Skeletal muscle satellite cell (primary cell): ENCODE measurements around the gene MAN1A1.

Experiments
- H3K27me3 ChIP-seq: 2 replicates; pipeline ENCODE4 v1.7.0; 2013; ENCODE audit warnings: low read length; ENCODE audit not compliant: control insufficient read depth, insufficient read depth
- H3K36me3 ChIP-seq: 2 replicates; pipeline ENCODE4 v1.7.0; 2013; ENCODE audit warnings: mild to moderate bottlenecking, control low read depth, low read length; ENCODE audit not compliant: insufficient read depth
- H3K4me1 ChIP-seq: 2 replicates; pipeline ENCODE4 v1.7.0; 2013; ENCODE audit warnings: low read length; ENCODE audit not compliant: control insufficient read depth, insufficient read depth
- H3K4me2 ChIP-seq: 2 replicates; pipeline ENCODE4 v1.7.0; 2013; ENCODE audit warnings: mild to moderate bottlenecking, low read length
- H3K4me3 ChIP-seq: 2 replicates; pipeline ENCODE4 v1.7.0; 2013; ENCODE audit warnings: low read length
- H3K9ac ChIP-seq: 2 replicates; pipeline ENCODE4 v1.7.0; 2013; ENCODE audit warnings: mild to moderate bottlenecking, low read depth, low read length, moderate library complexity
- H3K9me3 ChIP-seq: replicated peaks from 2 replicates; pipeline ENCODE4 v1.7.0; 2013; ENCODE audit warnings: mild to moderate bottlenecking, control low read depth, low read length

MAN1A1 gene

GRCh38 chr6:119218548-119218947 lies 131.0 kb downstream of the MAN1A1 start:
- H3K4me1 ChIP-seq: no peaks in the 10 kb centered on the region
- no peak overlapping the region for H3K4me3 ChIP-seq
- H3K36me3 ChIP-seq: no peaks in the 10 kb centered on the region
- H3K9ac ChIP-seq: no peak overlapping the region
- H3K4me2 ChIP-seq: no peak overlapping the region
- no peaks in the 10 kb centered on the region for H3K27me3 ChIP-seq
- H3K9me3 ChIP-seq: no peaks in the 10 kb centered on the region

DNA sequence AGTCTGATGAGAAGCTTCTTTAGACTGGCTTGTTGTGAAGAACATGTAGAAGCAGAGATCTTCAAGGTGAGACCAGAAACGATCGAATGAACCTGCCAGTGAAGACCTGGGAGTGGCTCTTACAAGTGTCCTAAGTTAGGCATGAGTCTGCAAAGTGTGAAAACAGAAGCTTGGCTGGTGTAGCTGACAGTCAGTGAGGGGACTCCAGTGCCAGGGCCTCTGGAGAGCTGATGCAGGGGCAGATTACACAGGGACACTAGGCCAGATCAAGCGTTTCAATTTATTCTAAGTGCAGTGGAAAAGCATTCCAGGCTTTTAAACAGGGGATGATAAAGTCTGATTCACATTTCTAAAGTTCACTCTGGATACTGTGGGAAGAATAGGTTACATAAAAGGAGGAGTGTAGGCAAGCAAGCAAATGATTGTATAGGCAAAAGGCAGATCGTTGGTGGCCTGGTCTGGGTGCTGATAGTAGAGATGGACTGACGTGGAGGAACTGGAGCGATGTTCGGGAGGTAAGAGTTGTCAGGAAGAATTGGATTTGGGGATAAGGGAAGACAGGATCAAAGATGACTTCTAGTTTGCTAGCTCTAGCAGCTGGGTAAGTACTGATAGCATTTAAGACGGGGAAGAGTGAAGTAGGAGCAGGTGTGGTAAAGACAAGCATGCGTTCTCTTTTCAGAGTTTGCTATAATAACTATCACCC lies 133.5 kb downstream of the MAN1A1 start:
- no peak overlapping the region for H3K4me2 ChIP-seq
- H3K9me3 ChIP-seq: no peaks in the 10 kb centered on the region
- H3K4me1 ChIP-seq: no peaks in the 10 kb centered on the region
- no peak overlapping the region for H3K9ac ChIP-seq
- no peak overlapping the region for H3K4me3 ChIP-seq
- H3K27me3 ChIP-seq: no peaks in the 10 kb centered on the region
- H3K36me3 ChIP-seq: no peaks in the 10 kb centered on the region

- Histone ChIP-seq H3K36me3 (no peaks in the 10 kb centered on the region), H3K4me1 (no peaks in the 10 kb centered on the region), H3K27me3 (no peaks in the 10 kb centered on the region)
These were observed 134.3 kb downstream of the MAN1A1 start for GRCh38 chr6:119215309-119215708.

GRCh38 chr6:119210596-119210995 lies 139.0 kb downstream of the MAN1A1 start:
- Histone ChIP-seq H3K9me3 (no peaks in the 10 kb centered on the region), H3K9ac (no peak overlapping the region), H3K36me3 (no peaks in the 10 kb centered on the region), H3K4me1 (peaks cover 3% of the 10 kb centered on the region), H3K4me3 (no peak overlapping the region), H3K27me3 (no peaks in the 10 kb centered on the region), H3K4me2 (no peak overlapping the region)

More at GRCh38 chr6:119215309-119215708, 134.3 kb downstream of the MAN1A1 start:
- no peak overlapping the region for H3K4me2 ChIP-seq
- H3K9ac ChIP-seq: no peak overlapping the region
- no peaks in the 10 kb centered on the region for H3K9me3 ChIP-seq
- H3K4me3 ChIP-seq: no peak overlapping the region

- Histone ChIP-seq H3K9me3 (no peaks in the 10 kb centered on the region), H3K36me3 (no peaks in the 10 kb centered on the region), H3K9ac (no peak overlapping the region), H3K4me2 (no peak overlapping the region), H3K4me3 (no peak overlapping the region), H3K27me3 (no peaks in the 10 kb centered on the region), H3K4me1 (peaks cover 3% of the 10 kb centered on the region)
These were observed 139.9 kb downstream of the MAN1A1 start for GRCh38 chr6:119209452-119210205.

GRCh38 chr6:119207971-119208725 lies 141.4 kb downstream of the MAN1A1 start:
- no peak overlapping the region for H3K9ac ChIP-seq
- H3K9me3 ChIP-seq: no peaks in the 10 kb centered on the region
- peaks cover 3% of the 10 kb centered on the region for H3K4me1 ChIP-seq
- no peak overlapping the region for H3K4me3 ChIP-seq
- H3K36me3 ChIP-seq: peaks cover 6% of the 10 kb centered on the region
- no peaks in the 10 kb centered on the region for H3K27me3 ChIP-seq
- H3K4me2 ChIP-seq: no peak overlapping the region

- Histone ChIP-seq H3K9me3 (no peaks in the 10 kb centered on the region), H3K36me3 (peaks cover 10% of the 10 kb centered on the region), H3K9ac (no peak overlapping the region), H3K4me2 (no peak overlapping the region), H3K4me1 (peaks cover 3% of the 10 kb centered on the region), H3K4me3 (no peak overlapping the region), H3K27me3 (no peaks in the 10 kb centered on the region)
These were observed 142.2 kb downstream of the MAN1A1 start for GRCh38 chr6:119207327-119207726.

GRCh38 chr6:119205911-119206618 lies 143.5 kb downstream of the MAN1A1 start:
- H3K27me3 ChIP-seq: no peaks in the 10 kb centered on the region
- H3K9me3 ChIP-seq: no peaks in the 10 kb centered on the region
- H3K9ac ChIP-seq: no peak overlapping the region
- H3K4me1 ChIP-seq: peaks cover 3% of the 10 kb centered on the region
- H3K4me3 ChIP-seq: no peak overlapping the region
- H3K4me2 ChIP-seq: no peak overlapping the region
- H3K36me3 ChIP-seq: peaks cover 10% of the 10 kb centered on the region

DNA sequence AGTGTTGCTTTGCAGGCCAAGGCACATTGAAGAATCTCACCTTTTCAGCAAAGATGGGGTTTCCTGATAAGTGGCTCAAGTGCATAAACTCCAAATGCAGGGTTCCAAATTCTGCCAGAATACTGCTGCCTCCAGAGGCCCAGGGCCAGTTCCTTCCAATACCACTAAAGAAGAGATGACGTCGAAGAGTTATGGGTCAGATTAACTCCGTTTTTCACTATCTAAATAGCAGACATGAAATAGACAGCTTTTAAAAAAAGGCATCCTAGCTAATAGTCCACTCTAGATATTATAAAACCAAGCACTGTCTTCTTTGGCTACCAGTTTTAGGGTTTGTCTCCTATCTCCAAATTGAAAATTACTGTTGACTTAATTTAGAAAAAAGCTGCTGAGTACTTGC lies 144.8 kb downstream of the MAN1A1 start:
- Histone ChIP-seq H3K4me3 (no peak overlapping the region), H3K36me3 (peaks cover 10% of the 10 kb centered on the region), H3K4me1 (peaks cover 3% of the 10 kb centered on the region), H3K9me3 (no peaks in the 10 kb centered on the region), H3K27me3 (no peaks in the 10 kb centered on the region), H3K9ac (no peak overlapping the region), H3K4me2 (no peak overlapping the region)

- H3K4me3 ChIP-seq: no peak overlapping the region
- H3K9ac ChIP-seq: no peak overlapping the region
- H3K36me3 ChIP-seq: peaks cover 14% of the 10 kb centered on the region
- H3K9me3 ChIP-seq: no peaks in the 10 kb centered on the region
- H3K27me3 ChIP-seq: no peaks in the 10 kb centered on the region
- H3K4me1 ChIP-seq: no peaks in the 10 kb centered on the region
- H3K4me2 ChIP-seq: no peak overlapping the region
These were observed 148.1 kb downstream of the MAN1A1 start for GRCh38 chr6:119201480-119201879.
